ENCODE measurements around the gene TCEA2.

DNA sequence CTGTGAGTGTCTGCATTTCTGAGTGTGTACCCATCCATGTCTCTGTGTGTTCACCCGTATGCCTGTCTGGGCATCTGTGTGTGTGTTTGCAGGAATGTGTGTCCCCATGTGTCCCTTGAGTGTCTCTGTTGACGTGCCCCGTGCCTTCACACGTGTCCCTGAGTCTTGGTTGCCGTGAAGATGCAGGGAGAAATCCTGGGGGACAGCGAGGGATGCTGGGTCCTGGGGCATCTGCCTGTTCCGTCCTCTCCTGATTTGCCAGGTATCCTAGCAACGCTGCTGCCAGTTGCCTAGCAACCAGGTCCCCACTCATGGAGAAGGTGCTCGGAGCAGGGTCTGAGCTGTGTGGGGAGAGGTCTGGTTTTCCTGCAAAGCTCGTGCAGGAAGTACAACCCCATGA is 27.2 kb downstream of the TCEA2 start:
- TF ChIP-seq TCF7L2 (IDR thresholded peaks at IDR 0.05; ENCODE audit: low read depth, low read length) (no peak), POLR2AphosphoS5 (IDR thresholded peaks at IDR 0.05; ENCODE audit: low read depth, low read length) (no peak), SIN3A (IDR thresholded peaks at IDR 0.05; ENCODE audit: borderline replicate concordance, insufficient read depth, low read depth, low read length) (no peak)
- TF ChIP-seq, protein P1, sequence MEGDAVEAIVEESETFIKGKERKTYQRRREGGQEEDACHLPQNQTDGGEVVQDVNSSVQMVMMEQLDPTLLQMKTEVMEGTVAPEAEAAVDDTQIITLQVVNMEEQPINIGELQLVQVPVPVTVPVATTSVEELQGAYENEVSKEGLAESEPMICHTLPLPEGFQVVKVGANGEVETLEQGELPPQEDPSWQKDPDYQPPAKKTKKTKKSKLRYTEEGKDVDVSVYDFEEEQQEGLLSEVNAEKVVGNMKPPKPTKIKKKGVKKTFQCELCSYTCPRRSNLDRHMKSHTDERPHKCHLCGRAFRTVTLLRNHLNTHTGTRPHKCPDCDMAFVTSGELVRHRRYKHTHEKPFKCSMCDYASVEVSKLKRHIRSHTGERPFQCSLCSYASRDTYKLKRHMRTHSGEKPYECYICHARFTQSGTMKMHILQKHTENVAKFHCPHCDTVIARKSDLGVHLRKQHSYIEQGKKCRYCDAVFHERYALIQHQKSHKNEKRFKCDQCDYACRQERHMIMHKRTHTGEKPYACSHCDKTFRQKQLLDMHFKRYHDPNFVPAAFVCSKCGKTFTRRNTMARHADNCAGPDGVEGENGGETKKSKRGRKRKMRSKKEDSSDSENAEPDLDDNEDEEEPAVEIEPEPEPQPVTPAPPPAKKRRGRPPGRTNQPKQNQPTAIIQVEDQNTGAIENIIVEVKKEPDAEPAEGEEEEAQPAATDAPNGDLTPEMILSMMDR (IDR thresholded peaks at IDR 0.05): no peak

Measured in Panc1 (cell line).